Stimulated activated CD4-positive, alpha-beta T cell treated with anti-CD3 and anti-CD28 coated beads, Interleukin-2, amount 100 ng/mL, for 48 hours (primary cell): ENCODE data around the gene GAMT.
"Not testable (repeated sequence)": the region's sequence is repeated elsewhere in the genome, so short reads cannot be mapped to it uniquely, and the experiment has no call there.

Source experiments
- DNase-seq, 2 donors: peaks; one replicate each; pipeline ENCODE4 v3.0.0-alpha.2; 2020

GAMT gene

DNA sequence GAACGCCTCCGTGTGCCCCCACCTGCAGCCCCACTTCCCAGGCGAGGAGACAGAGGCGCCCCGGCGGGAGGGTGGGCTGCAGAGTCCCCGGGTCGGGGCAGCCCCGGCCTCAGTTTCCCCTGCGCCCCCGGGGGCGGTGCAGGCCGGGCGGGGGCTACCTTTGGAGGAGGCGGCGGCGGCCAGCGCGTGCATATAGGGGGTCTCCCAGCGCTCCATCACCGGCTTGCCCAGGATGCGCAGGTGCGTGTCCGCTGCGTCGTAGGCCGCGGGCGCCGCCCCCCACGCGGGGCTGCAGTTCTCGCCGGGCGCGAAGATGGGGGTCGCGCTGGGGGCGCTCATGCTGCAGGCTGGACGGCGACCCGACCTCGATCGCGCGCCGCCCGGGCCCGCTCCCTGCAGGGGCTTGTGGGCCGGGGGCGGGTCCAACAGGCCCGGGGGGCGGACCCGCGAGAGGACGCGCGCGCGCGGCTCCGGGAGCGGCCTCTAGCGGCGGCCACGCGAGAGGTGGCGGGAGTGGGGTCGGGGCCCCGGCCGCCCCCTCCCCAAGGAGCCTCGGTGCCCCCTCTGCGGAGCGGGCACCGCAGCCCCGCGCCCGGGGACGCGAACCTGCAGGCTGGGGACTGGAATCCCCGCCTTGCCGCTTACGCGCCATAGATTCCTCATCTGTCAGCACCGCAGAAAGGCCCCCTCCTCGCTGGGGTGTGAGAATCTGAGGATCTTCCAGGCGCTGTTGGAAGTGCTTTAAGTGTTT lies at the start of gene GAMT:
GAMT (minus strand) TSS at position 405 of the 751 bp plus-strand sequence; CDS start at position 339, 66 bp downstream.
- DNase-seq, result peak; percentile 45 to 59

DNA sequence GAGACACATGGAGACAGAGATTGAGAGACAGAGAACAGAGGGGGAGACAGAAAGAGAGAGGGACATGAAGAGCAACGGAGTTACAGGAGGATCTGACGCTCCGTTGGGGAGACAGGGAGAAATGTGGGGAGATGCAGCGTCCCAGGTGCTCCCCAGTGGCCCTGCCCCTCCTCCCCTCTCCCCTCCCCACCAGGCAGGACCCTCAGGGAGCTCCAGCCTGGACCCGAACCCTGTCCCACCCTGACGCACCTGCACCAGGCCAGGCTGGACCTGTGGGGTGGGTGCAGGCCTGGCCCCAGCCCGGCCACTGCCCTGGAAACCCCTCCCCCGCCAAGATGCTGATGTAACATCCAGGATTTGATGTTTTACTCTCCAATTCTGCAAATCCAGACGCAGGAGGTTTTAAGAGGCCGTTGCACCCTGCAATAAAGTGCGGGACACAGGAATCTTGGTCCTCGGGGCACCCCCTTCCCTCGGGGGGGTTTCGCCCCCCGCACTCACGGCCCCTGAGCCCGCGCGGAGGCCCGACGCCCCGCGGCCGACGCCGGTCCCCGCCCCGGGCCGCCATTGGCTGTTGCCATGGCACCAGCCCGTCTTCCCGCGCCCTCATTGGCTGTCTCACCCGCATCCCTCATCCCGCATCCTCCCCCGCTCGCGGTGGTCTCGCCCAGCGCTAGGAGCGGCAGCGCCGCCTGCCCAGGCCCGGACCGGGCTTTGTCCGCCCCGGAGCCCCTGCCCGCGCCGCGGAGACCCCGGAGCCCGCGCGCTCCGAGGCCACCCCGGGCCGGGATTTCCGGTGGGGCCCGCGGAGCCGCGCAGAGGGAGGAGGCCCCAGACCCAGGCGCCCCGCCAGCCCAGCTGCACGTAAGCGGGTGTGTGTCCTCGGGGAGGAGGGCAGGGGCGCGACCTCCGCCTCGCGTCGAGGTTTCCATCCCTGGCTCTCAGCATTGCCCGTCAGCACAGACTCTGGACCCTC lies 48.4 kb upstream of the GAMT start, which contains the start of gene APC2:
APC2 (plus strand) TSS at position 655 of the 976 bp plus-strand sequence. CDS start 2,881 bp downstream, outside the sequence.
- no peak for DNase-seq

DNA sequence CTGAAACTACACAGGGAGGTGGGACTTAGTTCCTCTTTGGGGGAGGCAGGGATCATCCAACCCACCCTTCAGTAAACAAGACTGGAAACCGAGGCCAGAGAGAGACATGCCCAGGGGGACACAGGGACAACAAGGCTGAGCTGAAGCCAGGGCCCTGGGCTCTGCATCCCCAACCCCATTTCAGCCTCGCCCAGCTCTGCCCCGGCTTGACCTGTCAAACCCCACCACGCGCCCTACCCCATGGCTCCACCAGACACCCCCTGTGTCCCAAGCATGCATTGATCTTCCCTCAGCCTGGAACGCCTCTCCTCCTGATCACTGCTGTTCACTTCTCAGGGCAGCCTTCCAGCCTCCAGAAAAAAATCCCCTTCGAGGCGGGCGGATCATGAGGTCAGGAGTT lies 46.6 kb upstream of the GAMT start:
- no peak for DNase-seq

GRCh38 chr19:1447504-1447903 lies 46.2 kb upstream of the GAMT start:
- DNase-seq, result no peak

- DNase-seq, result no peak
Measured at GRCh38 chr19:1446713-1447481, 45.6 kb upstream of the GAMT start.

DNA sequence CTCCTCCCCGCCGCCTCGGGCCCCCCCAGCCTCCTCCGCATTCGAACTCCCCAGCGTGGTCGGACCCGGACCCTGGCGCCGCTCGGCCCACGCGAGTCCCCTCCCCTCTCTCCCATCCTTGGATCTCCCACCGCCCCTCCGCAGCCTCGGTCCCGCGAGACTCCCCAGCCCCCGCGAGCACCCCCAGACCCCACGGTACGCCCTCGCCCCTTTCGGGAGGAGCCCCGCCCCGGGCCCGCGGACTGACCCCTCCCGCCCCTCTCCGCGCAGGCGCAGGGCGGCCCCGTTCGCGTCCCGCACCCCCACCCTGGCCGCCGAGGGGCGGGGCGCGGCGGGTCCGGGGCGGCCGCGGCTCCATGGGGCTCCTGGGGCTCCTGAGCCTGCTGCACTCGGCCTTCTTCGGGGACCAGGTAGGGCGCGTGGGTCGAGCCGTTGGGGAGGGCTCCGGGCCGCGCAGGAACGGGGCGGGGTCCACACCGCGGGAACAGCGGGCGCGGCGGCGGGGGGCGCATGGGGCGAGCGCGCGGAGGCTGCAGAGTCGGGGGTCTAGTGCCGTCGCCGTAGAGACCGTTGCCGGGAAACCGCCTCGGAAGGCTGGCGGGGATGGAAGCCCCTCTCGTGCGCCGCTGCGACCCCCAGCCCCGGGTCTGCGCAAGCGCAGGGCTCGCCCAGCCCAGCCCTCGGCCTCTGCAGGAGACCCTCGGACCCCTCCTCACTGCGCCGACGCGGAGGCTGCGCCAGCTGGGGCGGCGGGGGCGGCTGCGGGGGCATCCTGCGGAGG lies 44.8 kb upstream of the GAMT start:
- DNase-seq, result no peak

GRCh38 chr19:1445185-1445931 lies 44.0 kb upstream of the GAMT start:
- peak; percentile 77 to 84 for DNase-seq

GRCh38 chr19:1441677-1442438 lies 40.5 kb upstream of the GAMT start:
- DNase-seq, result no peak

DNA sequence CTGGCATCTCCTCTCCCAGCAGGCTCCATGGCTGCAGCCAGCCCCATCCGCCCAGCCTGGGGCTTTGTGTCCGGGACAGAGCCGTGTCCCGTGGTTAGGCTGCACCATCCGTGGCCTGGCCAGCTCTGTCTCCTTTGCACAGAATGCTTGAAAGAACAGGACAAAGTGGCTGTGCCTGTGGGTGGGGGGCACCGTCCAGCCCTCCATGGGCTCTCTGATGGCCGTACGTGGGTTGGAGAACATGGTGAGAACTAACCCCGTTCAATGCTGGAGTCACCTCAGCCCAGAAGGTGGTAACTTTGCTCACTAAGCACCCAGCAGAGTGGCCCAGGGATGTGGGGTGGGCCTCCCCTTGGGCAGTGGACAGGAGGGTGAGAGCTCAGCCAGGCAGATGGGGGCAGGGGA lies 39.7 kb upstream of the GAMT start:
- no peak for DNase-seq

- no peak for DNase-seq
Measured at GRCh38 chr19:1440418-1440801, 39.1 kb upstream of the GAMT start.

DNA sequence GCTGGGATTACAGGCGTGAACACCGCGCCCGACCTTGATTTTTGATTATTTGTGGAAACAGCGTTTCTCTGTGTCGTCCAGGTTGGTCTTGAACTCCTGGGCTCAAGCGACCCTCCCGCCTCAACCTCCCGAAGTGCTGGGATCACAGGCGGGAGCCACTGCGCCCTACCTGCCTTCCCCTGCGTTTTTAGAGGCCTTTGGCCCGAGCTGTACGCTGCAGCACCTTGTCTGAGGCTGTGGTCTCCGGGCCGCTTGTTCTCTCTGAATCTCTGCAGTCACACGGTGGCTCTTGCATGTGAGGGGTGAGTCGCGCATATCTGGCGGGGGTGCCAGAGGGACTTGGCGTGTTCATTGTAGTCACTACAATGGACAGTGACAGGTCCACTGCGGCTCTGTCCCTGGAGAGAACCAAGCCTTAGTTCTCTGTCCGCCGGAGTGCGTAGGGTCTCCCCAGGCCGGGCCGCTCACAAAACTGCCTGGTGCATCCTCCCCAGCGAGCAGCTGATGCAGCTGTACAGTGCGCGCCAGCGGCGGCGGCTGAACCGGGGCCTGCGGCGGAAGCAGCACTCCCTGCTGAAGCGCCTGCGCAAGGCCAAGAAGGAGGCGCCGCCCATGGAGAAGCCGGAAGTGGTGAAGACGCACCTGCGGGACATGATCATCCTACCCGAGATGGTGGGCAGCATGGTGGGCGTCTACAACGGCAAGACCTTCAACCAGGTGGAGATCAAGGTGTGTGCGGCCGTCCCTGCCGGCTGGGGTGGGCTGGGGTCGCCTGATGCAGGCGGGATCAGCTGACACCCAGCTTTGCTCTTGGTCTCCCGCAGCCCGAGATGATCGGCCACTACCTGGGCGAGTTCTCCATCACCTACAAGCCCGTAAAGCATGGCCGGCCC lies 38.4 kb upstream of the GAMT start:
- DNase-seq, result not testable (repeated sequence)

GRCh38 chr19:1438933-1439354 lies 37.6 kb upstream of the GAMT start:
- no peak for DNase-seq

- peak; percentile 95 to 98 for DNase-seq
Measured at GRCh38 chr19:1438035-1438932, 36.9 kb upstream of the GAMT start, which contains the start of gene RPS15. Gene RPS15, plus strand, starts transcription at chr19:1438396. Its CDS starts 30 bp downstream, at chr19:1438426.

GRCh38 chr19:1437609-1438008 lies 36.3 kb upstream of the GAMT start:
- DNase-seq, result no peak

GRCh38 chr19:1435378-1435989 lies 34.1 kb upstream of the GAMT start:
- DNase-seq, result no peak

- no peak for DNase-seq
Measured at GRCh38 chr19:1434577-1435060, 33.3 kb upstream of the GAMT start.

DNA sequence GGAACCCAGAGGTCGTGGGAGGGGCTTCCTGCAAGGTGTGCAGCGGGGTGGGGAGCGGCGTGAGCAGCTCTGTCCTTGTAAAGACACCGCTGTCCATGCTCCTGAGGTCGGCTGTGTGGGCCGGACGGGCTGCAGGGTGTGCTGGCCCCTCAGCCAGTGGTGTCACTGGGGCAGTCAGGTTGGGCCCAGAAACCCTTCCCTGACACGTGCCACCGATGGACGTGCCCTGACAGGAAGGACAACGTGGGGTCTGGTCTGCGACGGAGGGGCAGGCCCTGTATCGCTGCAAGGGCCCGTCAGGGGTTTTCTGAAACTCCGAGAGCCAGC lies 32.7 kb upstream of the GAMT start:
- no peak for DNase-seq
